GM19240 (cell line): ENCODE results near the gene ATP11A.
"Not testable (repeated sequence)": the region's sequence is repeated elsewhere in the genome, so short reads cannot be mapped to it uniquely, and the experiment has no call there.

Experiments
- DNase-seq: peaks from one replicate; pipeline ENCODE4 v3.0.0; 2011; ENCODE audit warnings: low spot score; ENCODE audit not compliant: insufficient read length

Gene ATP11A

DNA sequence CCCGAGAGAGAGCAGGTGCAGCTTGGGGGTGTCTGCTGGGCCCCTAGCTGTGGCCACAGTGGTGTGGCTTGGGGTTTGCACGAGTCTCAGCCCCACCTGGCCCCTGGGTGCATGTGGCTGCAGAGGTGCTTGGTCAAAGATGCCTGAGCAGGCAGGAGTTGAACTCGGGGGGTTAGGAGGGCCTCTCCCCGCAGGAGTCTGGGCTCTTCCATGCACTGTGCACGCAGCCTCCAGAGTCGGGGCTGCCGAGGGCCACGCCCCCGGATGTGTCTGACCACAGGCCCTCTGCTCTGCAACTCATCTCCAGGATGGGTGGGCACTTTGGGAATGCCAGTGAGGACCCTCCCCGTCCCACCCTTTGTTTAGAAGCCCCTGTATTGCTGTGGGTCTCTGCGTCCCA, 187.7 kb downstream of the ATP11A start:
- DNase-seq: no peak

DNA sequence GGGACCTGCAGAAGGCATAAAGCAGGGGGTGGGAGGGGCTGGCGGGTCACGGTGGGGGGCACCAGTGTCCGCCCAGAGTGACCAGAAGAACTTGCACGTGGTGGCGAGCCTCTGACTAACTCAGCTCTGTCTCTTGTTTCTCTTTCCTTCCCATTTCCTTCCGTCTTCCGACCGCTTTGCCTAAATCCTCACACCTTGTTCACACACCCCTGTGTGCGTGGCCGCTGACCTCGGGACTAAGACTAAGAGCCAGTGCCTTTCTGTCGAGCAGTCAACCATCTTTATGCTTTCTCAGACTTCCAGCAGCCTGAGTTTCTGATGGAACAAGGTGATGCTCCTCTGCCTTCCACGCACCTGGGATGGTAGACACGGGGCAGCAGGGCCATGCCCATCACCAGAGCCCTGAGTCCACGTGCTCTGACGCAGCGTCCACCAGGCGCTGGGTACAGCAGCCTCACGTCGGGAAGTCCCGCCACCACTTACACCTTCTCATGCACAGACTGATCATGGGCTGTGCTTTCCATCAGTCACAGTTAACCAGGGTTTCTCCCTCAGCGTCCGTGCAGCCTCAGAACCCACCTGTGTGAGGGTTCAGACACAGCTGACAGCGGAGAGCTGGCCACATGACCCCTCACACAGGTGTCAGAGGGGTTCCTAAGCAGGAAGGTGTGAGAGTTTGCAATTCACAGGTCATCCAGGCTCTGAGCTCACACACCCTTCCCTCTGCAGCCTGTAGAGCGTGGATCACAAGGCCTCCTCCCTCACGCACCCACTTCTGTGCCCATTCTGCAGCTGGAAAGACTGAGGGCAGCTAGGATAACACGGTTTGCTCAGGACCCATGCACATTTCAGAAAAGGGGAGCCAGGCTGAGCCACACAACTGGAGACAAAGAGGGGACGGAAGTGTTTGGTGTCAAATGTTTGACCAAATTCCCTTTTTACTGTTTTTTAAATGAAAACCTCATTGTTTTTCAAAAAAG, 188.4 kb downstream of the ATP11A start:
- DNase-seq: no peak

DNA sequence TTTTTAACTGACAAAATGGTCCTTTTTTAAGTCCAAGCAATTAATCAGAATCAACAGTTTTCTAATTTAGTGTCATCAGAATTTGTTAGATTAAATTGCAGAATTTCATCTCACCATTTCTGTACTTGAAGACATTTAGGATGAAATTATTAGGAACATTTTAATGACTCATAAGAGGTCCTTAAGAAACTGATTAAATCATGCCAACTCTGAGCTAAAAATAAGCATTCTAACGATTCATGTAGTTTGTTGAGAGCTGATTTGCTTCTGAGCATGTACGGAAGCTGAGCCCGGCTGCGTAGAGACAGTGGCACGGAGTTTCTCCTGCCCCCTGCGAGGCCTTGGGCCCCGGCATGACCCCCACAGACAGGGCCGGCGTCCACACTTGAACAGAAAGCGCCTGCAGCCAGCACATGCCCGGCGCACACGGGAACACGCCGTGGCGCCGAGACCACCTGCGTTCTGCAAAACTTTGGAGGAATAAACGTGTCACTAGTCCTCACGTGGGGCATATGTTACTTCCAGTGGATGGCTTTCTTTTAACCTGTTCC, 189.5 kb downstream of the ATP11A start:
- no peak for DNase-seq

DNA sequence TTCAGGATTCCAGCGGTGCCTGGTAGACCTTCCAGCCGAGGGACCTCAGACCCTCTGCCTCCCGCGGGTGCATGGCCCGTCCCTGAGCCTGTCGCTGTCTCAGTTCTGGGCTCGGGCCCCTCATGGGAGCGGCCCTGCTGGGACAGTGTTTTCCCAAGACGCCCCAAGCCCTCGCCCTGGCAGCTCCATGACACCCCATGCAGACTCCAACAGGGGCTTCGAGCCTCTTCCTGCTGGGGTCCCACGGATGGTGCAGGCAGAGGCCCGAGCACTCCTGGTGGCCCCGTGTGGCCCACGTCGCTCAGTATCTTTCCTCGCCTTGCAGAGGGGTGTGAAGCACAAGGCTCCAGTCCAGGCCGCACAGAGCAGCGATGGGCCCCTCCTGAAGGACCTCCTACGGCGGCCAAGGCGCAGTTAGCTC, 190.4 kb downstream of the ATP11A start:
- DNase-seq: no peak

DNA sequence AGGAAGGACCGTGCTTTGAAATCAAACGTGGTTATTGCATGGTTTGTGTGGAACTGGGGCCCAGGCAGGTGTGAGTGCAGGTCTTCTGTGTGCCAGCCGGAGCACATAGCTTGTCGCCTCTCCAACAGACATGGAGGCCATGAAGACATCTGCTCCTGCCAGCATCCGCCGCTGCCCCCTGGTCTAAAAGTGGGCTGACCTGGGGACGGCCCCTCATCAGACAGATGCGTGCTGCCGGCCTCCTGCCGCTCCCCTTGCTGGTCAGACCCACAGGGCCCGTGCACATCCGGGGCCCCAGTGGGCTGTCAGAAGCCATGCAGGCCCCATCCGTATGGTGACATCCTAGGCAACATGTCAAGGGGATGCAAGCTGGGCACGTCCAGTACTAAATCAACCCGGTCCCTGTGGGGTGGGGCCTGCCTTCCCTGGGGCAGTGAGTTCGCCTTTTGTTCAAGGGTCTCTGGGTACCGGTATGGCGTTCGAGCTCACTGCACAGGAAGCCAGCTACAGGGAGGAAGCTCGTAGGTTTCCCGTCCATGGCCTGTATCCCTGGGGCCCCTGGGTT, 191.2 kb downstream of the ATP11A start:
- DNase-seq: no peak

DNA sequence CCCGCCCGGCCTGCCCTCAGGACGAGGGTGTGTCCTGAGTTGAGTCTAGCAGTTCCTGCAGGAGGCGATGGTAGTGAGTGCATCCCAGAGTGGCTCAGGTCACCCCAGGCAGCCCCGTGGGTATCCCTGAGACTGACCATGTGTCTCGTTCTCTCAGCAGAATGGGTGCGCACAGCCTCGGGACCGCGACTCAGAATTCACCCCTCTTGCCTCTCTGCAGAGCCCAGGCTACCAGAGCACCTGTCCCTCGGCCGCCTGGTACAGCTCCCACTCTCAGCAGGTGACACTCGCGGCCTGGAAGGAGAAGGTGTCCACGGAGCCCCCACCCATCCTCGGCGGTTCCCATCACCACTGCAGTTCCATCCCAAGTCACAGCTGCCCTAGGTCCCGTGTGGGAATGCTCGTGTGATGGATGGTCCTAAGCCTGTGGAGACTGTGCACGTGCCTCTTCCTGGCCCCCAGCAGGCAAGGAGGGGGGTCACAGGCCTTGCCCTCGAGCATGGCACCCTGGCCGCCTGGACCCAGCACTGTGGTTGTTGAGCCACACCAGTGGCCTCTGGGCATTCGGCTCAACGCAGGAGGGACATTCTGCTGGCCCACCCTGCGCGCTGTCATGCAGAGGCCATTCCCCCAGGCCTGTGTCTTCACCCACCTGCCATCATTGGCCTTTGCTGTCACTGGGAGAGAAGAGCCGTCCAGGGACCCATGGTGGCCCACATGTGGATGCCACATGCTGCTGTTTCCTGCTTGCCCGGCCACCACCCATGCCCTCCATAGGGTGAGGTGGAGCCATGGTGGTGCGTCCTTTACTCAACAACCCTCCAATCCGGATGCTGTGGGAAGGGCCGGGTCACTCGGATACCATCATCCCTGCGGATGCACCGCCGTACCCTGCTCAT, 192.1 kb downstream of the ATP11A start:
- no peak for DNase-seq

DNA sequence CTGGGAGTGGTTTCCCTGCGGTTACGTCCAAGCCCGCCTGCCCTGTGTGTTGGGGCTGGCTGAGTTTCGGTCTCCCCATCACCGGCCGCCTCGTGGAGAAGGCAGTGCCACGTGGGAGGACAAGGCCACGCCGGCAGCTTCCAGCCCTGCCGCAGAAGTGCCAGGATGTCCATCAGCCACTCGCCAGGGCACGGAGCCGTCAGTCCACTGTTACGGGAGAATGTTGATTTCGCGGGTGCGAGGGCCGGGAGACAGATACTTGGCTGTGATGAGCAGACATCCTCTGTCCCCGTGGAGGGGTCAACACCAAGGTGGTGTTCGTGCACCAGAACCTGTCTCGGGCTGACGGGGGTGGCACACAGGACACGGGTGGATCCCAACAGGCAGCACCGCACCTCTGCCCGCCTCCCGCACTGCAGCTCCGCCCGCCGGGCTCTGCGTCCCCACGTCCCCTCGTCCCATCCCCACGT, 192.8 kb downstream of the ATP11A start:
- no peak for DNase-seq

DNA sequence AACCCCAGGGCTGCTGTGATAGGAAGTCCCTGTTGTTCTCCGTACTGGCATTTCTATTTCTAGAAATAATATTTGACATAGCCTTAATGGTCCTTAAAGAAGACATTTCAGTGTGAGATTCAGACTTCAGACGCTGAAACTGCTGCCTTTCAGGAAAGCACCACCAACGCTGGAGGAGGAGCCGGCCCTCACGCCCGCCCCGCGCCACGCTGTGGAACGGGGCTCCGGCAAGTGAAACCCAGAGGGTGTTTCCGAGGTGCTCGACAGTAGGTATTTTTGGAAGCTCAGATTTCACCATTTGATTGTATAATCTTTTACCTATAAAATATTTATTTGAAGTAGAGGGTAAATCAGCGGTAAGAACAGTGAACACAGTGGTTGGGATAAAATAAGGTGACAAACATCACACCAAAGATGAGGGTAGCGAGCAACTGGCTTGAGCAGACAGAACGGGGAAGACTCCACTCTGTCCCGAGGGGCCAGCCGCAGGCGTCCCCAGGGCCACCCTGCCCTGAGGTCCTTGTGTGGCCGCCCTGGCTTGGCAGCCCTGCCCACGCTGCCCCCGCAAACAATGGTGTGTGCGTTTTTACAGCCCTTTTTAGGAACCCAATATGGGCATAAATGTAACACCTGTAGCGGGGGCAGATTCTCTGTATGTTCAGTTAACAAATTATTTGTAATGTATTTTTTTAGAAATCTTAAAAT, 193.6 kb downstream of the ATP11A start:
- DNase-seq: no peak

DNA sequence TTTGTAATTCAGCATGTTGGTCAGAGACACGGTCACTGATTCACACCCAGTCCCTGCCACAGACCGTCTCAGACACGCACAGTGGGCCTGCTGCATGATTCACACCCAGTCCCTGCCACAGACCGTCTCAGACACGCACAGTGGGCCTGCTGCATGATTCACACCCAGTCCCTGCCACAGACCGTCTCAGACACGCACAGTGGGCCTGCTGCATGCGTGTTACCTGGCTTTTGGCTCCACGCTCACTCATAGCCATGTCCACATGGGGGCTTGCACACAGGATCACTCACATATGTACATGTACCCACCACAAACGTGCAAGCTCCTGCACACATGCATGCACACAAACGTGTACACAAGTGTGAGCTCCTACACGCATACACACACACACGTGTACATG, 194.9 kb downstream of the ATP11A start:
- not testable (repeated sequence) for DNase-seq

DNA sequence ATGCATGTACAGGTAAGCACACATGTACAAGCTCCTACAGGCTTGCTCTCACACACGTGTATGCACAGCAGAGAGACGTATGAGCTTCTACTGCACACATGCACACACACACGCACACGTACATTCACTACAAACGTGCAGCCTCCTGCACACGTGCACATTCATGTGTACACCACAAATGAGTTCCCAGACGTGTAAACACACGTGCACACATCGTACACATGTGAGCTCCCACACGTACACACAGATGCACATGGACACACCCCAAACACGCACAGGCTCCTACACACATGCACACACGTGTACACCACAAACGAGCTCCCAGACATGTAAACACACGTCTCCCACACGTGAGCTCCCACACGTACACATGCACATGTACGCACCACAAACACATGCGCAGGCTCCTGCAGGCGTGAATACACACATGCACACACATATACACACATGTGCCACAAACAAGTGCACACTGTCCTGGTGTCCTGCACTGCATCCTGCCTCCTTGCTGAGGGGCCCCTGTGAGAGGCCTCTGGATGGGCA, 195.5 kb downstream of the ATP11A start:
- no peak for DNase-seq

DNA sequence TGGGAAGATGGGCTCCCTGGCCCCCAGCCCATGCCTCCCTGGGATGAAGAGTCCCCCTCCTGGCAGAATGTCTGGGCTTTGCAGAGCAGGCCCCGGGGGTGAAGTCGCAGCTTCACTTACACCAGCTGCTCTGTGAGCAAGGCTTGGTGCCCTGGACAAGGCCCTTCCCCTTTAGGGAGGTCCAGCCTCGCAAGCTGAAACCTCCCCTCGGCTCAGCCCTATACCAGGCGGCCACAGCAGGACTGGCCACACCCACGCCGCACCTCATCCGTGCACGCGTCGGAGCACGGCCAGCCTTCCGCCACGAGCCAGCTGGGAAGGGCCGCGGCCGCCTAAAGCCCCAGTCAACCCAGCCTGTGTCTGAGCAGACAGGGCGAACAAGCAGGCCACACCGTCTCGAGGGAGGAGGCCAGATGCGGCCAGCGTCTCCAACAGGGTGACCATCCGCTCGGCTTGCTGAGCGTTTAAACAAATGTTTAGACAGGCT, 196.0 kb downstream of the ATP11A start:
- DNase-seq: no peak

DNA sequence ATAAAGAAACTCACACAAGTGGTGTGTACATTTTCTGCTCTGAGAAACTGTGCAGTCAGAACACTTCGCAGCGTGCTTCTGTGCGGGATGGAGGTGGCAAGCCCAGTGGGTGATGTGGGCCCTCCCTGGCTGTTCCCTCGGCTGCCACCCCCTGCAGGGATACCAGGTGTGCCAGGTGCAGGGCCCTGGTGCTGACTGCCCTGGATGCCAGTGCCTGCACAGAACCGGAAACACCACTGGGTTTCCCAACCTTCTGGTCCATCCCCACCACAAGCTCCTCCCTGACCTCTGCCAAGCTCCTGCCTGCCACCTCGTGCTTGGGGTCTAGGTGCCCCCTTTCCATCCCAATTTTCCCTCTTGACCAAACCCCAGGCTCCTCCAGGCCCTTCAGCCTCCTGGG, 197.3 kb downstream of the ATP11A start:
- DNase-seq: no peak

DNA sequence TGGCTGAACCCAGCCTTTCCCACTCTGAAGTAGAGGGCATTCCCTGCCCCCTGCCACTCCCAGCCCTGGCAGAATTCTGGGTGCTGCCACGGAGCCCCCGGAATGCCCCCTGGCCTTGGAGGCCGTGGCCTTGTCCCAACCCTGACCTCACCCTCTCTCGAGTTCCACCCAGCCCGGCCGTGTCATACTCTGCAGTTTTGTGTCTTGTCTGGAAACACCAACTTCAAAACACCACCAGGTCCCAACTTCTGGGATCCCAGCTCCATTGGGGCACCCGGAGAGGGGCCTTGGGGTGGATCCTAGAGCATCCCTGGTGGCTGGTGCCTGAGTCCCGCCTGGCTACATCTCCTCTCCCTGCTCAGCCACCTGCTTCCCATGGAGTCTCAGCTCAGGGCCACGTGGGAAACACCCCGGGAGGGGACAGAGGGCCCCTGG, 197.7 kb downstream of the ATP11A start:
- no peak for DNase-seq

DNA sequence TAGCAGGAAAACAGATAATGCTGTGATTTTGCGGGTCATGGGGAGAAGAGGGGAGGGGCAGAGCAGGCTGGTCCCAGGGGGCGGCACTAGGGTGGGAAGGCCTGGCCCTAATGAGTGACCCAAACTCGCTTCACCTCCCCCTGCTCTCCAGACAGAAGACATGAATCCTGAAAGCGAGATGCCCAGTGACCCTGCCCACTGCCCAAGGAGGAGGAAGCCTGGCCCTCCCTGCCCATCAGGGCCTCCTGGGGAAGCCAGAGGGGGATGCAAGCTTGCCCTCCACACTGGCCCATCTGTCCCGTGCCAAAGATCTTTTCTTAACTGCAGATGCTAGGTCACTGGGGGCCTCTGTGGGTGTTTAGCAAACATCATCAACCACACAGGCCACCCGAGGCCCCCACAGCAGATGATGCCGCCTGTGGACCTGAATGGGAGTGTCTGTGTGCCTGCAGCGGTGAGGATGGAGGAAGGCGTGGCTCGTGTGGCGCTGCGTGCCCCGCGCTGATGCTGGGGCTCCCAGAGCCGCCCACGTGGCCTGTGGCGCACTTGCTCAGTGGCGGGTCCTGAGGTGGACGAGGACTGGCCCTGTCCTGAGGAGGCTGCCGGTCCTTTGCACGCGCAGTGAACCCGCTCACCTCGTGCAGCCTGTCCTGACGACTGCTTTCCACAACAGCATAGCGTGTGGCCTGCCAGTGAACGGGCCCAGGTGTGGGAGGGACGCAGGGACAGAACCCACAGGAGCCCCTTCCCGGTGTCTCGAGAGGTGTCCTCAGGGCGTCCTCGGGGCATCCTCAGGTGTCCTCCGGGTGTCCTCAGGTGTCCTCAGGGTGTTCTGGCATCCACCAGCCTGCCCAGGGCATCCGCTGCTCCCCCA, 198.6 kb downstream of the ATP11A start:
- no peak for DNase-seq

DNA sequence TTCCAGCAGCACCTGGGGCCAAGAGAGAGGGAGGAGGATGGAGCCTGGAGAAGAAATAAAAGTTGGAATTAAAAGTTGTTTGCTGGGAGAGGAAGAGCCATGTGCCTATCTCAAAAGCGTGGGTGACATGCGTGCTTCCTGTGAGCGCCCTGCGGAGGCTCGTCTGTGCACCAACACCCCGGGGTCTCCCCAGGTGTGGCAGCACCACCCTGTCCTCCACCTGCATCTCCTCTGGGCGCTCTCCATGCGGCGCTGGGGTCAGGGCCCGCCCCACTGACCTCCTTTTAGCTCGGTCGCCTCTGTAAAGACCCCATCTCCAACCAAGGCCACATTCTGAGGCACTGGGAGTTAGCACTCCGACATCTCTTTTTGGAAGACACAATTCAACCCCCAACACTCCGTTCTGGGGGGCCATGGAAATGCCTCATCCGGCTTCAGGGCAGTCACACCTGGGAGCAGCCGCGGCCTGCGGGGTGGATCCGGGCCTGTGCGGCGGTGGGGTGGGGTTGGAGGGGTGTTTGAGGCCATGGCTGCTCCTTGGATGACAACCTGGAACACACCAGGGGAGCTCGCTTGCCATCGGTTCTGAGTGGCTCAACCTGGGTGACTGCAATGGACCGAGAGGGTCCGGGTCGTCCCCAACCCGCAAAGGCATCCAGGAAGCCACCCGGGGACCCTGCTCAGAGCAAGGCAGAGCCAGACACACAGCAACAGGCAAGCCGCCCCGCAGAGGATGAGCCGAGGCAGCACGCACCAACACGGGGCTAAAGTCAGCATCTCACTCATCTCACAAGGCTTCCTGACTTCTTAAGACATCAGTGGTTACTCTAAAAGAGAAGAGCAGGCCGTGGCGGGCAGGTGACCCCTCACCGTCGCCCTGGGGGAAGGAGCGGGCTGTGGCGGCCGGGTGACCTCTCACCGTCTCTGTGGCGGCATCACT, 199.8 kb downstream of the ATP11A start:
- DNase-seq: no peak

DNA sequence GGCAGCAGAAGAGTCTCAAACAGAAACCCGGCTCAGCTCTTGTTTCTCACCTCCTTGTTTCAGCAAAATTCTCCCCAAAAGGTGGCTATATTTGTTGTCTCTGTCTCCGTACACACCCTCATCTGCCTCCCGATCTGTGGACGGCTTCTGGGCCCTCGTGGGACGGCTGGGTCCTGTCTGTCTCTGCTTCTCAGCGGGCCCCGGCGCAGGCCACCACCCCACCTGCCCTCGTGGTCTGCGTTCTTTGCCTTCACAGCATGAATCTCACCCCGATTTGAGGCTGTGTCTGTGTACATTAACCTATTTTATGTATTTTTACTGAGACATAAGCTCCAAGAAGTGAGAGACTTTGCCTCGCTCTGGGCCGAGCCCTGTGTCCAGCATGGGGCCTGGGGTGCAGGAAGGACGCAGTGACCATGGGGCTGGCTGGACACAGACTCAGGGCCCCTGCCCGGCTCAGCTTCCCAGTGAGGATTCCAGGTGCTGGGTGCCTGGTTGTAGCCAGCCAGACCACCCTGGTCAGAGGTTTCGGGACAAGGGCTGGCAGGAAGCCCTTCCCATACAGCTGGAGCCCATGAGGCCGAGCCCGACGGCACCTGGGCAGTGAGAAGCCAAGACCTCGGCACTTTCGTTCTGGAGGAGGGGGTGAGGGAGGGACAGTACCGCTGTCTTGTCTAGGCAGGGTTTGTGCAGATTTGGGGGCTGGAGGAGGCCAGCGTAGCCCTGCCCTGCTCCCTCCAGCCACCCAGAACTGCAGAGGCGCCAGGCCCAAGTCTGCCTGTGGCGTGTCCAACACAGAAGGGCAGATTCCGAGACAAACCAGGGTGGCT, 200.7 kb downstream of the ATP11A start:
- DNase-seq: no peak
